GM23248 (cell line): ENCODE measurements around the gene NEUROD2. TPM values are rescaled to one million over a fixed set of nuclear protein-coding genes. Genes with fewer than 3 reads are reported as not detected.

Experiments
- DNase-seq: peaks from one replicate; pipeline ENCODE4 v3.0.0-alpha.2; 2015
- H2AFZ ChIP-seq: fragments of 200-600 bp; sonication (generic); 2 replicates; pipeline ENCODE4 v1.6.1; 2016; ENCODE audit warnings: antibody characterized with exemption
- H3F3A ChIP-seq: fragments of 200-600 bp; sonication (generic); 2 replicates; pipeline ENCODE4 v1.6.1; 2016; ENCODE audit warnings: mild to moderate bottlenecking, antibody characterized with exemption, mixed run types; ENCODE audit not compliant: insufficient read depth
- H3K27ac ChIP-seq: fragments of 200-600 bp; sonication (generic); 2 replicates; pipeline ENCODE4 v1.5.1; 2016; ENCODE audit warnings: mild to moderate bottlenecking
- H3K27me3 ChIP-seq: fragments of 200-600 bp; sonication (generic); replicated peaks from 2 replicates; pipeline ENCODE4 v1.6.1; 2016; ENCODE audit warnings: mild to moderate bottlenecking; ENCODE audit not compliant: insufficient read depth
- H3K36me3 ChIP-seq: fragments of 200-600 bp; sonication (generic); 2 replicates; pipeline ENCODE4 v1.6.1; 2016; ENCODE audit warnings: low read depth, mild to moderate bottlenecking
- H3K4me1 ChIP-seq: fragments of 200-600 bp; sonication (generic); 2 replicates; pipeline ENCODE4 v1.6.1; 2016; ENCODE audit warnings: mild to moderate bottlenecking; ENCODE audit not compliant: insufficient read depth
- H3K4me2 ChIP-seq: fragments of 200-600 bp; sonication (generic); one replicate; pipeline ENCODE4 v1.6.1; 2016; ENCODE audit warnings: mild to moderate bottlenecking; ENCODE audit not compliant: unreplicated experiment
- H3K4me3 ChIP-seq: fragments of 200-600 bp; sonication (generic); 2 replicates; pipeline ENCODE4 v1.5.1; 2016; ENCODE audit warnings: mild to moderate bottlenecking
- H3K79me2 ChIP-seq: fragments of 200-600 bp; sonication (generic); 2 replicates; pipeline ENCODE4 v1.6.1; 2016; ENCODE audit warnings: mild to moderate bottlenecking; ENCODE audit not compliant: insufficient read depth
- H3K9ac ChIP-seq: fragments of 200-600 bp; sonication (generic); 2 replicates; pipeline ENCODE4 v1.6.1; 2016; ENCODE audit warnings: mild to moderate bottlenecking
- H3K9me2 ChIP-seq: fragments of 200-600 bp; sonication (generic); 2 replicates; pipeline ENCODE4 v1.6.1; 2016; ENCODE audit warnings: mixed run types, mild to moderate bottlenecking, moderate library complexity; ENCODE audit not compliant: insufficient read depth
- H3K9me3 ChIP-seq: fragments of 200-600 bp; sonication (generic); one replicate; pipeline ENCODE4 v1.6.1; 2017; ENCODE audit warnings: low read depth
- H4K20me1 ChIP-seq: fragments of 200-600 bp; sonication (generic); 2 replicates; pipeline ENCODE4 v1.6.0; 2016; ENCODE audit not compliant: insufficient read depth
- EZH2 ChIP-seq: fragments of 200-600 bp; sonication (generic); IDR thresholded peaks from 2 replicates; pipeline ENCODE4 v1.6.1; 2018; ENCODE audit warnings: antibody characterized with exemption, mild to moderate bottlenecking; ENCODE audit not compliant: insufficient read depth, poor library complexity, severe bottlenecking
- EZH2phosphoT487 ChIP-seq: fragments of 200-600 bp; sonication (generic); IDR thresholded peaks from 2 replicates; pipeline ENCODE4 v1.6.1; 2018; ENCODE audit warnings: antibody characterized with exemption, moderate library complexity, mild to moderate bottlenecking, low read depth; ENCODE audit not compliant: insufficient read depth
- WGBS, 2 experiments: methylation state at CpG; one replicate each; pipeline ENCODE4 v1.1.6; 2015 to 2017; ENCODE audit warnings: low lambda C conversion rate in 2 of 2, low coverage in 1 of 2; ENCODE audit errors: missing lambda C conversion rate in 2 of 2; 5-methylcytosine and 5-hydroxymethylcytosine counted together
- in situ Hi-C: fragments of 300-500 bp; cut with MboI; formaldehyde crosslinking; loops from 2 replicates; pipeline ENCODE4 v1.15.0; 2020
- polyA plus RNA-seq: library from polyadenylated mRNA; unstranded; fragments of >200 nt; fragmentation: Nextera tagmentation; extraction: Ambion mirVana; gene quantifications from 2 replicates; pipeline ENCODE4 v1.2.1, GENCODE V29; 2016
- total RNA-seq: library from RNA; depleted of rRNA; stranded (reverse); fragments of >200 nt; shearing (Covaris generic); gene quantifications from 2 replicates; pipeline ENCODE4 v1.2.3, GENCODE V29; 2014; rRNA removed

NEUROD2 gene
- total RNA-seq (not detected in 2 replicates), polyA plus RNA-seq (not detected in 2 replicates)

GRCh38 chr17:39607851-39608130, at the start of gene NEUROD2:
TSS of gene NEUROD2 (minus strand) at chr17:39607920. CDS start at chr17:39606599, 1,321 bp downstream.
- Histone ChIP-seq H3K36me3 (no peaks in the 10 kb centered on the region), H3K4me1 (no peaks in the 10 kb centered on the region), H3K27me3 (peaks cover 65% of the 10 kb centered on the region), H3K9ac (no peak within 1 kb of the TSS), H3F3A (no peaks in the 10 kb centered on the region), H3K27ac (no peak within 1 kb of the TSS), H3K9me2 (no peaks in the 10 kb centered on the region), H3K79me2 (no peaks in the 10 kb centered on the region), H4K20me1 (no peaks in the 10 kb centered on the region), H3K4me2 (no peak within 1 kb of the TSS), H2AFZ (no peak within 1 kb of the TSS), H3K9me3 (no peaks in the 10 kb centered on the region), H3K4me3 (no peak within 1 kb of the TSS)
- TF ChIP-seq EZH2phosphoT487, result 0 out of 2 replicates have a peak, but pooled peaks have one; percentile 50
- TF ChIP-seq EZH2, result no peak
- in situ Hi-C loops, result no loop called here
- 12 to 18% methylated on average over 14 to 20 of the region's 20 CpGs for WGBS, 2 experiments
- no peak for DNase-seq

DNA sequence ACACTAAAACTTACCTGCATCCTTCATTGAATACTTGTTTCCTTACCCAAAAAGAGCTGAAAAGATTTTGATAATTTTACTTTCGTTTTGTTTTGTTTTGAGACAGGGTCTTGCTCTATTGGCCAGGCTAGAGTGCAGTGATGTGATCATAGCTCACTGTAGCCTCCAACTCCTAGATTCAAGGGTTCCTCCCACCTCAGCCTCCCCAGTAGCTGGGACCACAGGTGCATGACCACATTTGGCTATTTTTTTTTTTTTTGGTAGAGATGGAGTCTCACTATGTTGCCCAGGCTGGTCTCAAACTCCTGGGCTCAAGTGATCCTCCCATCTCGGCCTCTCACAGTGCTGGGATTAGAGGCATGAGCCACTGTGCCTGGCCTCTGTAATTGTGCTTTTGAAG, 47.4 kb upstream of the NEUROD2 start:
- WGBS, 2 experiments, result 88 to 98% methylated on average over 2 of the region's 2 CpGs
- H3K9me2 ChIP-seq, result no peaks in the 10 kb centered on the region
- no peak overlapping the region for H3K4me2 ChIP-seq
- no peaks in the 10 kb centered on the region for H3K36me3 ChIP-seq
- H3K27me3 ChIP-seq, result no peaks in the 10 kb centered on the region
- in situ Hi-C loops, result no loop called here
- TF ChIP-seq EZH2 (no peak), EZH2phosphoT487 (no peak)
- no peaks in the 10 kb centered on the region for H3F3A ChIP-seq
- no peaks in the 10 kb centered on the region for H4K20me1 ChIP-seq
- no peaks in the 10 kb centered on the region for H3K4me1 ChIP-seq
- H3K79me2 ChIP-seq, result peaks cover 14% of the 10 kb centered on the region; the same call in 1 of the 2 replicates
- H2AFZ ChIP-seq, result no peak overlapping the region
- H3K9me3 ChIP-seq, result no peaks in the 10 kb centered on the region
- H3K9ac ChIP-seq, result no peak overlapping the region
- H3K27ac ChIP-seq, result no peak overlapping the region
- DNase-seq, result no peak
- H3K4me3 ChIP-seq, result no peak overlapping the region

- no peak overlapping the region for H2AFZ ChIP-seq
- H3K9me3 ChIP-seq, result no peaks in the 10 kb centered on the region
- no peak overlapping the region for H3K4me2 ChIP-seq
- in situ Hi-C loops, result no loop called here
- H3K27me3 ChIP-seq, result no peaks in the 10 kb centered on the region
- H3K4me3 ChIP-seq, result no peak overlapping the region
- no peak overlapping the region for H3K9ac ChIP-seq
- DNase-seq, result peak; percentile 57
- WGBS, 2 experiments, result 58 to 63% methylated on average over 14 of the region's 14 CpGs
- H3K9me2 ChIP-seq, result no peaks in the 10 kb centered on the region
- H3K4me1 ChIP-seq, result no peaks in the 10 kb centered on the region
- peaks cover 24% of the 10 kb centered on the region; the same call in 1 of the 2 replicates for H3K79me2 ChIP-seq
- no peaks in the 10 kb centered on the region for H3K36me3 ChIP-seq
- H3F3A ChIP-seq, result no peaks in the 10 kb centered on the region
- H3K27ac ChIP-seq, result no peak overlapping the region
- H4K20me1 ChIP-seq, result no peaks in the 10 kb centered on the region
- TF ChIP-seq EZH2phosphoT487, result no peak
- TF ChIP-seq EZH2, result no peak
Measured at GRCh38 chr17:39653662-39654331, 46.1 kb upstream of the NEUROD2 start.

GRCh38 chr17:39653316-39653661, 45.6 kb upstream of the NEUROD2 start:
- H3K9ac ChIP-seq, result no peak overlapping the region
- in situ Hi-C loops, result no loop called here

More at GRCh38 chr17:39653316-39653661, 45.6 kb upstream of the NEUROD2 start:
- Histone ChIP-seq H3K79me2 (peaks cover 29% of the 10 kb centered on the region; the same call in 1 of the 2 replicates), H3K4me2 (no peak overlapping the region), H3K9me2 (no peaks in the 10 kb centered on the region), H3K9me3 (no peaks in the 10 kb centered on the region), H3K27me3 (no peaks in the 10 kb centered on the region), H2AFZ (no peak overlapping the region), H3K4me1 (no peaks in the 10 kb centered on the region), H3K36me3 (no peaks in the 10 kb centered on the region), H3F3A (no peaks in the 10 kb centered on the region), H3K27ac (no peak overlapping the region), H3K4me3 (no peak overlapping the region), H4K20me1 (no peaks in the 10 kb centered on the region)
- TF ChIP-seq EZH2phosphoT487 (no peak), EZH2 (no peak)
- DNase-seq, result no peak
- 81 to 88% methylated on average over 5 to 12 of the region's 12 CpGs for WGBS, 2 experiments
